Stimulated activated naive CD8-positive, alpha-beta T cell treated with anti-CD3 and anti-CD28 coated beads, Interleukin-15, Interleukin-2, amounts not matched to agents 100 ng/mL and 50 ng/mL, for 24 hours (primary cell): ENCODE measurements around the gene LSM3.

ENCODE experiments used
- H3K27ac Mint-ChIP-seq: one replicate; pipeline ENCODE4 v1.8.0; 2021; ENCODE audit warnings: mild to moderate bottlenecking, mixed read lengths
- H3K27me3 Mint-ChIP-seq: one replicate; pipeline ENCODE4 v1.8.0; 2021; ENCODE audit warnings: mixed read lengths
- H3K36me3 Mint-ChIP-seq: one replicate; pipeline ENCODE4 v1.8.0; 2021; ENCODE audit warnings: low read depth, mixed read lengths
- H3K4me1 Mint-ChIP-seq: one replicate; pipeline ENCODE4 v1.8.0; 2021; ENCODE audit warnings: low read depth, mixed read lengths
- H3K4me3 Mint-ChIP-seq: one replicate; pipeline ENCODE4 v1.8.0; 2021; ENCODE audit warnings: mild to moderate bottlenecking, mixed read lengths
- H3K9me3 Mint-ChIP-seq: one replicate; pipeline ENCODE4 v1.8.0; 2021; ENCODE audit warnings: mixed read lengths

LSM3 gene

GRCh38 chr3:14178247-14179113, at the start of gene LSM3, which contains the start of gene XPC:
Gene LSM3, plus strand, starts transcription at chr3:14178817. Its CDS starts 44 bp downstream, at chr3:14178861.
Gene XPC, minus strand, starts transcription at chr3:14178601. Its CDS starts 33 bp downstream, at chr3:14178568.
- peaks cover 80% of the 10 kb centered on the region for H3K4me1 Mint-ChIP-seq
- no peaks in the 10 kb centered on the region for H3K9me3 Mint-ChIP-seq
- peaks cover 24% of the 10 kb centered on the region for H3K36me3 Mint-ChIP-seq
- H3K4me3 Mint-ChIP-seq: peak within 1 kb of the TSS; percentile 94
- H3K27me3 Mint-ChIP-seq: no peaks in the 10 kb centered on the region
- peak within 1 kb of the TSS; percentile 97 for H3K27ac Mint-ChIP-seq

- no peaks in the 10 kb centered on the region for H3K27me3 Mint-ChIP-seq
- no peaks in the 10 kb centered on the region for H3K9me3 Mint-ChIP-seq
- no peak overlapping the region for H3K27ac Mint-ChIP-seq
- peaks cover 64% of the 10 kb centered on the region for H3K36me3 Mint-ChIP-seq
- no peak overlapping the region for H3K4me3 Mint-ChIP-seq
- peaks cover 28% of the 10 kb centered on the region for H3K4me1 Mint-ChIP-seq
These were observed 49.3 kb upstream of the LSM3 start for GRCh38 chr3:14129296-14129695.

- no peaks in the 10 kb centered on the region for H3K27me3 Mint-ChIP-seq
- no peak overlapping the region for H3K4me3 Mint-ChIP-seq
- H3K4me1 Mint-ChIP-seq: peaks cover 28% of the 10 kb centered on the region
- H3K36me3 Mint-ChIP-seq: peaks cover 66% of the 10 kb centered on the region
- H3K9me3 Mint-ChIP-seq: no peaks in the 10 kb centered on the region
- H3K27ac Mint-ChIP-seq: peak overlapping the region; percentile 41
These were observed 48.4 kb upstream of the LSM3 start for GRCh38 chr3:14130230-14130629.

- no peaks in the 10 kb centered on the region for H3K27me3 Mint-ChIP-seq
- H3K9me3 Mint-ChIP-seq: no peaks in the 10 kb centered on the region
- peaks cover 71% of the 10 kb centered on the region for H3K36me3 Mint-ChIP-seq
- no peak overlapping the region for H3K27ac Mint-ChIP-seq
- H3K4me1 Mint-ChIP-seq: peaks cover 28% of the 10 kb centered on the region
- no peak overlapping the region for H3K4me3 Mint-ChIP-seq
These were observed 47.9 kb upstream of the LSM3 start for GRCh38 chr3:14130707-14131106.

GRCh38 chr3:14131134-14131533, 47.5 kb upstream of the LSM3 start:
- H3K4me3 Mint-ChIP-seq: no peak overlapping the region
- H3K27ac Mint-ChIP-seq: no peak overlapping the region
- H3K27me3 Mint-ChIP-seq: no peaks in the 10 kb centered on the region
- H3K9me3 Mint-ChIP-seq: no peaks in the 10 kb centered on the region
- peaks cover 75% of the 10 kb centered on the region for H3K36me3 Mint-ChIP-seq
- H3K4me1 Mint-ChIP-seq: peaks cover 23% of the 10 kb centered on the region

- Mint-ChIP-seq H3K4me3 (no peak overlapping the region), H3K4me1 (peaks cover 13% of the 10 kb centered on the region), H3K27ac (no peak overlapping the region), H3K36me3 (peaks cover 77% of the 10 kb centered on the region), H3K9me3 (no peaks in the 10 kb centered on the region), H3K27me3 (no peaks in the 10 kb centered on the region)
These were observed 46.5 kb upstream of the LSM3 start for GRCh38 chr3:14132120-14132519.

- Mint-ChIP-seq H3K4me3 (no peak overlapping the region), H3K27ac (no peak overlapping the region), H3K27me3 (no peaks in the 10 kb centered on the region), H3K9me3 (no peaks in the 10 kb centered on the region), H3K4me1 (peaks cover 8% of the 10 kb centered on the region), H3K36me3 (peaks cover 73% of the 10 kb centered on the region)
These were observed 45.9 kb upstream of the LSM3 start for GRCh38 chr3:14132689-14133088.

- Mint-ChIP-seq H3K4me3 (no peak overlapping the region), H3K27ac (peak overlapping the region; percentile 45), H3K27me3 (no peaks in the 10 kb centered on the region), H3K4me1 (peaks cover 2% of the 10 kb centered on the region), H3K36me3 (peaks cover 73% of the 10 kb centered on the region), H3K9me3 (no peaks in the 10 kb centered on the region)
These were observed 45.3 kb upstream of the LSM3 start for GRCh38 chr3:14133188-14133800.

- Mint-ChIP-seq H3K9me3 (no peaks in the 10 kb centered on the region), H3K4me3 (no peak overlapping the region), H3K4me1 (no peaks in the 10 kb centered on the region), H3K27ac (no peak overlapping the region), H3K36me3 (peaks cover 69% of the 10 kb centered on the region), H3K27me3 (no peaks in the 10 kb centered on the region)
These were observed 44.7 kb upstream of the LSM3 start for GRCh38 chr3:14133876-14134275.

- Mint-ChIP-seq H3K27me3 (no peaks in the 10 kb centered on the region), H3K4me1 (no peaks in the 10 kb centered on the region), H3K27ac (no peak overlapping the region), H3K36me3 (peaks cover 65% of the 10 kb centered on the region), H3K4me3 (no peak overlapping the region), H3K9me3 (no peaks in the 10 kb centered on the region)
These were observed 44.3 kb upstream of the LSM3 start for GRCh38 chr3:14134291-14134690.

GRCh38 chr3:14135581-14135980, 43.0 kb upstream of the LSM3 start:
- H3K27me3 Mint-ChIP-seq: no peaks in the 10 kb centered on the region
- H3K4me3 Mint-ChIP-seq: no peak overlapping the region
- H3K36me3 Mint-ChIP-seq: peaks cover 65% of the 10 kb centered on the region
- peaks cover 4% of the 10 kb centered on the region for H3K4me1 Mint-ChIP-seq
- no peak overlapping the region for H3K27ac Mint-ChIP-seq
- no peaks in the 10 kb centered on the region for H3K9me3 Mint-ChIP-seq

- H3K36me3 Mint-ChIP-seq: peaks cover 59% of the 10 kb centered on the region
- H3K27ac Mint-ChIP-seq: no peak overlapping the region
- H3K4me3 Mint-ChIP-seq: no peak overlapping the region
These were observed 41.6 kb upstream of the LSM3 start for GRCh38 chr3:14137004-14137403.

GRCh38 chr3:14137445-14137844, 41.2 kb upstream of the LSM3 start:
- peaks cover 21% of the 10 kb centered on the region for H3K4me1 Mint-ChIP-seq
- peaks cover 61% of the 10 kb centered on the region for H3K36me3 Mint-ChIP-seq
- no peaks in the 10 kb centered on the region for H3K27me3 Mint-ChIP-seq
- no peak overlapping the region for H3K4me3 Mint-ChIP-seq
- no peak overlapping the region for H3K27ac Mint-ChIP-seq
- no peaks in the 10 kb centered on the region for H3K9me3 Mint-ChIP-seq

More at GRCh38 chr3:14137004-14137403, 41.6 kb upstream of the LSM3 start:
- Mint-ChIP-seq H3K4me1 (peaks cover 16% of the 10 kb centered on the region), H3K9me3 (no peaks in the 10 kb centered on the region), H3K27me3 (no peaks in the 10 kb centered on the region)

- no peak overlapping the region for H3K27ac Mint-ChIP-seq
- H3K27me3 Mint-ChIP-seq: no peaks in the 10 kb centered on the region
- peaks cover 55% of the 10 kb centered on the region for H3K36me3 Mint-ChIP-seq
- no peak overlapping the region for H3K4me3 Mint-ChIP-seq
- no peaks in the 10 kb centered on the region for H3K9me3 Mint-ChIP-seq
- peaks cover 29% of the 10 kb centered on the region for H3K4me1 Mint-ChIP-seq
These were observed 40.3 kb upstream of the LSM3 start for GRCh38 chr3:14138109-14138877.
